GM03348 (cell line): ENCODE results near the gene ZNF669.
A peak's percentile ranks its signal among the peaks of the same experiment; 100 is the strongest.
"Not testable (repeated sequence)": the region's sequence is repeated elsewhere in the genome, so short reads cannot be mapped to it uniquely, and the experiment has no call there.

Experiments
- DNase-seq: peaks from one replicate; pipeline ENCODE4 v3.0.0; 2012; ENCODE audit warnings: low spot score

The ZNF669 gene

GRCh38 chr1:247103859-247104591, at the start of gene ZNF669:
TSS of gene ZNF669 (minus strand) at chr1:247104356. CDS start at chr1:247104199, 157 bp downstream.
- DNase-seq = peak; percentile 98

GRCh38 chr1:247147781-247148180, 43.6 kb upstream of the ZNF669 start:
- DNase-seq = no peak

GRCh38 chr1:247147120-247147519, 43.0 kb upstream of the ZNF669 start:
- DNase-seq = not testable (repeated sequence)

GRCh38 chr1:247146671-247147070, 42.5 kb upstream of the ZNF669 start:
- no peak for DNase-seq

GRCh38 chr1:247145279-247145678, 41.1 kb upstream of the ZNF669 start:
- no peak for DNase-seq

GRCh38 chr1:247139557-247139956, 35.4 kb upstream of the ZNF669 start:
- DNase-seq = not testable (repeated sequence)

- no peak for DNase-seq
These were observed 27.1 kb upstream of the ZNF669 start for GRCh38 chr1:247131236-247131635.

GRCh38 chr1:247127519-247128282, 23.5 kb upstream of the ZNF669 start:
- not testable (repeated sequence) for DNase-seq

- DNase-seq = not testable (repeated sequence)
These were observed 22.4 kb upstream of the ZNF669 start for GRCh38 chr1:247126601-247127000.

- DNase-seq = not testable (repeated sequence)
These were observed 22.0 kb upstream of the ZNF669 start for GRCh38 chr1:247126166-247126565.

GRCh38 chr1:247121382-247121781, 17.2 kb upstream of the ZNF669 start:
- DNase-seq = no peak

GRCh38 chr1:247120408-247120668, 16.2 kb upstream of the ZNF669 start:
- DNase-seq = not testable (repeated sequence)

- DNase-seq = no peak
These were observed 15.6 kb upstream of the ZNF669 start for GRCh38 chr1:247119600-247120407.

GRCh38 chr1:247118946-247119446, 14.8 kb upstream of the ZNF669 start:
- DNase-seq = peak; percentile 32

GRCh38 chr1:247115545-247115944, 11.4 kb upstream of the ZNF669 start:
- no peak for DNase-seq

GRCh38 chr1:247115141-247115510, 11.0 kb upstream of the ZNF669 start:
- DNase-seq = no peak

- DNase-seq = no peak
These were observed 10.4 kb upstream of the ZNF669 start for GRCh38 chr1:247114351-247115140.

GRCh38 chr1:247113733-247114271, 9.6 kb upstream of the ZNF669 start:
- no peak for DNase-seq

GRCh38 chr1:247113094-247113497, 8.9 kb upstream of the ZNF669 start:
- DNase-seq = peak; percentile 9

- DNase-seq = no peak
These were observed 8.3 kb upstream of the ZNF669 start for GRCh38 chr1:247112479-247112781.

- DNase-seq = peak; percentile 89
These were observed 7.7 kb upstream of the ZNF669 start for GRCh38 chr1:247111700-247112478.
